Gastrocnemius medialis (tissue), 4 donors: ENCODE results near the gene WDR62. TPM values are rescaled to one million over a fixed set of nuclear protein-coding genes. Genes with fewer than 3 reads are reported as not detected.

Source experiments
- ATAC-seq, 2 donors: fragments of 150-250 bp; one replicate each; pipeline ENCODE4 v1.9.1; 2016
- DNase-seq, 2 donors: peaks; one replicate each; pipeline ENCODE4 v3.0.0-alpha.2; 2019
- H3K27ac ChIP-seq, 4 donors: fragments of 200-600 bp; sonication (generic); 1 replicate in 1 of 4; 2 replicates in 3 of 4; pipeline ENCODE4 v1.5.1; 2016 to 2018; ENCODE audit warnings: mild to moderate bottlenecking in 2 of 4, moderate library complexity in 1 of 4
- H3K27me3 ChIP-seq, 3 donors: fragments of 200-600 bp; sonication (generic) in 2 of 3; 1 replicate in 1 of 3; 2 replicates in 2 of 3; pipeline versions ENCODE4 v1.5.1 to v1.6.0; 2016 to 2019; ENCODE audit warnings: mild to moderate bottlenecking in 1 of 3, moderate library complexity in 1 of 3
- H3K36me3 ChIP-seq, 2 donors: fragments of 200-600 bp; sonication (generic) in 1 of 2; one replicate each; pipeline ENCODE4 v1.5.1; 2017 to 2018
- H3K4me1 ChIP-seq, 2 donors: fragments of 200-600 bp; sonication (generic) in 1 of 2; one replicate each; pipeline ENCODE4 v1.5.1; 2016 to 2017; ENCODE audit warnings: mild to moderate bottlenecking in 2 of 2
- H3K4me3 ChIP-seq, 4 donors: fragments of 200-600 bp; sonication (generic) in 3 of 4; 1 replicate in 1 of 4; 2 replicates in 3 of 4; pipeline ENCODE4 v1.5.1; 2016 to 2019; ENCODE audit warnings: mild to moderate bottlenecking in 2 of 4
- H3K9me3 ChIP-seq, 3 donors: fragments of 200-600 bp; sonication (generic) in 2 of 3; 1 replicate in 1 of 3; 2 replicates in 2 of 3; pipeline ENCODE4 v1.5.1; 2016 to 2019
- POLR2A ChIP-seq, 2 donors: fragments of 450-650 bp; IDR thresholded peaks; one replicate each; pipeline ENCODE4 v1.6.1; 2017; ENCODE audit warnings: antibody characterized with exemption in 2 of 2, mild to moderate bottlenecking in 2 of 2, moderate library complexity in 2 of 2
- in situ Hi-C, 4 donors: fragments of 200-750 bp; cut with MboI; loops; one replicate each; pipeline versions ENCODE4 v1.15.0 to v1.8.0; 2017; ENCODE audit warnings: low sequenced_read_pairs in 4 of 4
- intact Hi-C: fragments of 100-400 bp; cut with DNase I; formaldehyde crosslinking; loops from one replicate; pipeline ENCODE4 v1.15.1; 2023; ENCODE audit warnings: low total_unique reads
- total RNA-seq, 4 donors: library from RNA; depleted of rRNA; stranded (reverse); fragments of >200 nt; gene quantifications; one replicate each; pipeline versions ENCODE4 v1.1.0 to v1.2.3, GENCODE V29; 2016
- TF ChIP-seq, protein P1 (sequence below), 5 experiments: fragments of 450-650 bp in 3 of 5; fragments of 200-600 bp in 2 of 5; sonication (generic) in 2 of 5; IDR thresholded peaks in 4 of 5; conservative IDR thresholded peaks in 1 of 5; 1 replicate in 4 of 5; 2 replicates in 1 of 5; pipeline ENCODE4 v1.5.1; 2016 to 2019; ENCODE audit warnings: antibody characterized with exemption in 5 of 5, mild to moderate bottlenecking in 3 of 5, moderate library complexity in 3 of 5

WDR62 gene
- total RNA-seq, 4 donors from 2014 or later: 0.20 to 2.1 (median 1.0) TPM

DNA sequence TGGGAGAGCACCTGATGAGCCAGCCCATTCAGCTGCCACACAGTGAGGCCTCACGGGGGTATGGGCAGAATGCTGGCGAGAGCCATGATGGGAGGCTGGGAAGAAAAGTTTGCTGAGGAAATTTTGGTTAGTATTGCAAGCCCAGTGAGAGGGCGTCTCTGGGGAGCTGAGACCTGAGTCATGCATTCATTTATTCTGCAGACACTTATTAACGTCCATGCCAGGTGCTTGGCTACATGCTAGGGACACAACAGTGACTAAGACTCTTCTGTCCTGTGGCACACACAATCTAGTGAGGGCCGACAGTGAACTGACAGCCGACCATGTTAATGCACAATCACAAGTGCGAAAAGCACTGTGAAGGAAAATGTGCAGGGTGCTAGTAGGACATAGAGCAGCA is 27.2 kb downstream of the WDR62 start:
- DNase-seq (no peak), ATAC-seq (peak in 1 of 2 donors; percentile 26)
- in situ Hi-C loops: no loop called here
- no peaks in the 10 kb centered on the region for H3K36me3 ChIP-seq
- no peak overlapping the region for H3K27ac ChIP-seq
- no peaks in the 10 kb centered on the region for H3K9me3 ChIP-seq
- TF ChIP-seq POLR2A (IDR thresholded peaks at IDR 0.05): no peak
- TF ChIP-seq, protein P1, sequence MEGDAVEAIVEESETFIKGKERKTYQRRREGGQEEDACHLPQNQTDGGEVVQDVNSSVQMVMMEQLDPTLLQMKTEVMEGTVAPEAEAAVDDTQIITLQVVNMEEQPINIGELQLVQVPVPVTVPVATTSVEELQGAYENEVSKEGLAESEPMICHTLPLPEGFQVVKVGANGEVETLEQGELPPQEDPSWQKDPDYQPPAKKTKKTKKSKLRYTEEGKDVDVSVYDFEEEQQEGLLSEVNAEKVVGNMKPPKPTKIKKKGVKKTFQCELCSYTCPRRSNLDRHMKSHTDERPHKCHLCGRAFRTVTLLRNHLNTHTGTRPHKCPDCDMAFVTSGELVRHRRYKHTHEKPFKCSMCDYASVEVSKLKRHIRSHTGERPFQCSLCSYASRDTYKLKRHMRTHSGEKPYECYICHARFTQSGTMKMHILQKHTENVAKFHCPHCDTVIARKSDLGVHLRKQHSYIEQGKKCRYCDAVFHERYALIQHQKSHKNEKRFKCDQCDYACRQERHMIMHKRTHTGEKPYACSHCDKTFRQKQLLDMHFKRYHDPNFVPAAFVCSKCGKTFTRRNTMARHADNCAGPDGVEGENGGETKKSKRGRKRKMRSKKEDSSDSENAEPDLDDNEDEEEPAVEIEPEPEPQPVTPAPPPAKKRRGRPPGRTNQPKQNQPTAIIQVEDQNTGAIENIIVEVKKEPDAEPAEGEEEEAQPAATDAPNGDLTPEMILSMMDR (IDR thresholded peaks at IDR 0.05 in 4 of 5, conservative IDR thresholded peaks at IDR 0.05 in 1 of 5): no peak
- no peaks in the 10 kb centered on the region for H3K27me3 ChIP-seq
- H3K4me3 ChIP-seq: no peak overlapping the region
- peaks cover 0 to 6% of the 10 kb centered on the region in 2 donors for H3K4me1 ChIP-seq
- intact Hi-C loops: no loop called here

DNA sequence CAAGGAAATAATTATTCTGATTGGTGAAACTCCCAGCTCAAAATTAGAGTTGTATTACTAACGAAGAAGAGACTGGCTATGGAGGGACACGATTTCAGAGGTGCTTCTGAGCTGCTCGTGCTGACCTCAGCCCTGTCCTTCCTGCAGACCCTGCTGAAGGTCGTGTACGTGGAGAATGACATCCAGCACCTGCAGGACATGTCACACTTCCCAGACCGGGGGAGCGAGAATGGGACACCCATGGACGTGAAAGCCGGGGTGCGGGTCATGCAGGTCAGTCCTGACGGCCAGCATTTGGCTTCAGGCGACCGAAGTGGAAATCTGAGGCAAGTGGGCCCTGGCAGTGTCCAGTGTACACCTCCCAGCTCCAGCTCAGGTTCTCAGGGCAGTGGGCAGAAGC is 28.2 kb downstream of the WDR62 start:
- Histone ChIP-seq H3K36me3 (no peaks in the 10 kb centered on the region), H3K4me1 (peaks cover 0 to 6% of the 10 kb centered on the region in 2 donors)

DNA sequence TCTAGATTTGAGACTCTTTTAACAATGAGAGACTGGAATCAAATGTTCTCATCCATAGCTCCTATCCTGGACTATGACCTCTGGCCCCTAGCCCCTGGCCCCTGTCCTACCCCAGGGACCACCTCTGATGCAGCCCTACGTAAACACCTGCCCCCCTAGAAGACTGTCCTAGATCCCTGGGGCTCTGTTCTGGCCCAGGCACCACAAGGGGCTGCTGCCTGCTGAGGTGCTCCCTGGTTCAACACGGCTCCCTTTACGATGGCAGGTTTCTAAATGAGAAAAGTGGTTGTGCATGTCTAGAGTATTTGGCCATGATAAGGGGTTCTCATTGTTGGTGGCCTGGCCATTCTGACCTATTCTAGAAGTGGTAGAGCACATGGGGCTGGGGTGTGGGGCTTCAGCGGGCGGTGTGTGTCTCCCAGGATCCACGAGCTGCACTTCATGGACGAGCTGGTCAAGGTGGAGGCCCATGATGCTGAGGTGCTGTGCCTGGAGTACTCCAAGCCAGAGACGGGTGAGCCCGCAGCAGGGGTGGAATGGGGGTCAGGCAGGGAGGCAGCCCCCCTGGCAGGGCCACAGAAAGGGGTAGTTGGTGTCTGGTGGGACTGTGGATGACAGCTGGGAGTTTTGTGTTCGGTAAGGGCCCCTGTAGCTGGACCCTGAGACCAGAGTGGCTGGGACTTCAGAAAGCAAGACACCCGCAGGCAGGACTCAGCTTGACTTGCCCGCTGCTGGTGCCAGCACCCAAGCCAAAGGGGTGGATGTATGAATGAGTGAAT is 29.7 kb downstream of the WDR62 start:
- H3K9me3 ChIP-seq: no peaks in the 10 kb centered on the region
- peaks cover 0 to 6% of the 10 kb centered on the region in 2 donors for H3K4me1 ChIP-seq
- ATAC-seq (no peak), DNase-seq (no peak)
- in situ Hi-C loops: no loop called here
- no peaks in the 10 kb centered on the region for H3K36me3 ChIP-seq
- H3K27ac ChIP-seq: no peak overlapping the region
- no peaks in the 10 kb centered on the region for H3K27me3 ChIP-seq
- intact Hi-C loops: no loop called here
- H3K4me3 ChIP-seq: no peak overlapping the region
- TF ChIP-seq, protein P1 (IDR thresholded peaks at IDR 0.05 in 4 of 5, conservative IDR thresholded peaks at IDR 0.05 in 1 of 5): no peak
- no peak for TF ChIP-seq POLR2A (IDR thresholded peaks at IDR 0.05)

More for the DNA sequence above, 28.2 kb downstream of the WDR62 start:
- no peak overlapping the region for H3K27ac ChIP-seq
- DNase-seq (no peak), ATAC-seq (no peak)
- H3K9me3 ChIP-seq: no peaks in the 10 kb centered on the region
- intact Hi-C loops (no loop called here), in situ Hi-C loops (no loop called here)
- no peaks in the 10 kb centered on the region for H3K27me3 ChIP-seq
- H3K4me3 ChIP-seq: no peak overlapping the region
- TF ChIP-seq, protein P1 (IDR thresholded peaks at IDR 0.05 in 4 of 5, conservative IDR thresholded peaks at IDR 0.05 in 1 of 5): no peak

DNA sequence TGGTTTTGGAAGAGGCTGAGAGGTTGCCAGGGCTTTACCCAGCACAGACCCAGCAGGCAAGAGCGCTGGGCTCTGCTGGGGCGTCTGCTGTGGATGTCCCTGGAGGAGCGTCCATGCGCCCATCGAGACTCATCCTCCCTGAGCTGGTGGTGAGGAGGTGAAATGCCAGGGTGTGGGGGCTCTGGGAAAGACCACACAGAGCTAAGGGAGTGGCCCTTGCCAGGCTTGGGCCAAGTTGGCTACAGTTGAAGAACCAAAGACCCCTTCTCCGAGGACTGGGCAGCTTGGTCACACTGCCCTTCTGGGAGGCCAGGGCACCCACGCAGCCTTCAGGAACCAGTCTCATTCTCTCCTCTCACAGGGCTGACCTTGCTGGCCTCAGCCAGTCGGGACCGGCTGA is 31.6 kb downstream of the WDR62 start:
- Histone ChIP-seq H3K9me3 (no peaks in the 10 kb centered on the region), H3K4me3 (no peak overlapping the region), H3K27me3 (no peaks in the 10 kb centered on the region), H3K27ac (no peak overlapping the region), H3K4me1 (peaks cover 0 to 6% of the 10 kb centered on the region in 2 donors), H3K36me3 (no peaks in the 10 kb centered on the region)
- DNase-seq (no peak), ATAC-seq (no peak)
- in situ Hi-C loops: no loop called here
- no peak for TF ChIP-seq POLR2A (IDR thresholded peaks at IDR 0.05)
- TF ChIP-seq, protein P1 (IDR thresholded peaks at IDR 0.05 in 4 of 5, conservative IDR thresholded peaks at IDR 0.05 in 1 of 5): no peak
- intact Hi-C loops: no loop called here
